GM12875 (cell line): ENCODE measurements around the gene SLC17A5.
"Not testable (repeated sequence)": the region's sequence is repeated elsewhere in the genome, so short reads cannot be mapped to it uniquely, and the experiment has no call there.

Experiments
- H3K4me3 ChIP-seq: one replicate; pipeline ENCODE4 v1.5.1; 2011; ENCODE audit warnings: low read depth, low read length, control low read depth
- CTCF ChIP-seq: IDR thresholded peaks from 2 replicates; pipeline ENCODE4 v1.5.1; 2011; ENCODE audit warnings: low read depth, mild to moderate bottlenecking, control low read depth, inconsistent platforms, low read length, moderate library complexity, borderline replicate concordance; ENCODE audit not compliant: insufficient read depth

The SLC17A5 gene

GRCh38 chr6:73636048-73636447, 17.7 kb downstream of the SLC17A5 start:
- TF ChIP-seq CTCF: no peak
- no peak overlapping the region for H3K4me3 ChIP-seq

- no peak for TF ChIP-seq CTCF
Observed at GRCh38 chr6:73632346-73632745, 21.4 kb downstream of the SLC17A5 start.

GRCh38 chr6:73631849-73632248, 21.9 kb downstream of the SLC17A5 start:
- no peak overlapping the region for H3K4me3 ChIP-seq
- no peak for TF ChIP-seq CTCF

More at GRCh38 chr6:73632346-73632745, 21.4 kb downstream of the SLC17A5 start:
- H3K4me3 ChIP-seq: no peak overlapping the region

GRCh38 chr6:73630401-73630800, 23.4 kb downstream of the SLC17A5 start:
- H3K4me3 ChIP-seq: no peak overlapping the region
- no peak for TF ChIP-seq CTCF

GRCh38 chr6:73624896-73625295, 28.9 kb downstream of the SLC17A5 start:
- TF ChIP-seq CTCF: no peak
- no peak overlapping the region for H3K4me3 ChIP-seq

GRCh38 chr6:73623480-73623879, 30.3 kb downstream of the SLC17A5 start:
- H3K4me3 ChIP-seq: not testable (repeated sequence)

- H3K4me3 ChIP-seq: not testable (repeated sequence)
Observed at GRCh38 chr6:73618082-73618481, 35.7 kb downstream of the SLC17A5 start.

GRCh38 chr6:73614802-73615201, 39.0 kb downstream of the SLC17A5 start:
- no peak overlapping the region for H3K4me3 ChIP-seq

More at GRCh38 chr6:73614802-73615201, 39.0 kb downstream of the SLC17A5 start:
- TF ChIP-seq CTCF: no peak
